BE2C (cell line): ENCODE measurements around the gene NRIP1.

ENCODE experiments used
- DNase-seq: peaks from one replicate; pipeline ENCODE4 v3.0.0-alpha.2; 2020
- H3K27me3 ChIP-seq: fragments of 250-450 bp; sonication (Bioruptor Pico); 2 replicates; pipeline ENCODE4 v1.5.1; 2020; ENCODE audit warnings: mild to moderate bottlenecking
- H3K36me3 ChIP-seq: fragments of 250-450 bp; sonication (Bioruptor Pico); 2 replicates; pipeline ENCODE4 v1.5.1; 2020; ENCODE audit warnings: mild to moderate bottlenecking
- H3K4me1 ChIP-seq: fragments of 250-450 bp; sonication (Bioruptor Pico); 2 replicates; pipeline ENCODE4 v1.5.1; 2020
- H3K4me3 ChIP-seq: 2 replicates; pipeline ENCODE4 v1.5.1; 2011; ENCODE audit warnings: low read depth, low read length
- H3K9me3 ChIP-seq: fragments of 250-450 bp; sonication (Bioruptor Pico); 2 replicates; pipeline ENCODE4 v1.5.1; 2020
- TF ChIP-seq, protein P1 (sequence below): IDR thresholded peaks from 2 replicates; pipeline ENCODE4 v1.5.1; 2012; ENCODE audit warnings: mild to moderate bottlenecking, low read depth, low read length

NRIP1 gene

DNA sequence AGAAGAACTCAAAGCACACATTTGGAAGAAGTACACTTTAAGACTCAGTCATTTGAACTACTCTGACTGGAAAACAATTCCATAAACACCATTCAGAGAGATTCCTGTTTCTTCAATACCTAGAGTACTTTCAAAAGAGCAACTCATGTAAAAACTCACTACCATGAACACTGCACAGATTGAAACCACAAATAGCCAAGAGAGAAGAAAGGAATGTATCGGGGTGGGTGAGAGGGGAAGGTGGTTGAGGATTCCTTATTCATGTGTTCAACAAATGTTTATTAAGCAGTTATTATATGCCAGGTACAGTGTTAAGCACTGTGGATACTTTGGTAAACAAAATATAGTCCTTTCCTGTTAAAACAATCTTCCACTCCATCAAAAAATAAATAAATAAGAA lies 64.7 kb downstream of the NRIP1 start:
- no peak for DNase-seq
- TF ChIP-seq, protein P1, sequence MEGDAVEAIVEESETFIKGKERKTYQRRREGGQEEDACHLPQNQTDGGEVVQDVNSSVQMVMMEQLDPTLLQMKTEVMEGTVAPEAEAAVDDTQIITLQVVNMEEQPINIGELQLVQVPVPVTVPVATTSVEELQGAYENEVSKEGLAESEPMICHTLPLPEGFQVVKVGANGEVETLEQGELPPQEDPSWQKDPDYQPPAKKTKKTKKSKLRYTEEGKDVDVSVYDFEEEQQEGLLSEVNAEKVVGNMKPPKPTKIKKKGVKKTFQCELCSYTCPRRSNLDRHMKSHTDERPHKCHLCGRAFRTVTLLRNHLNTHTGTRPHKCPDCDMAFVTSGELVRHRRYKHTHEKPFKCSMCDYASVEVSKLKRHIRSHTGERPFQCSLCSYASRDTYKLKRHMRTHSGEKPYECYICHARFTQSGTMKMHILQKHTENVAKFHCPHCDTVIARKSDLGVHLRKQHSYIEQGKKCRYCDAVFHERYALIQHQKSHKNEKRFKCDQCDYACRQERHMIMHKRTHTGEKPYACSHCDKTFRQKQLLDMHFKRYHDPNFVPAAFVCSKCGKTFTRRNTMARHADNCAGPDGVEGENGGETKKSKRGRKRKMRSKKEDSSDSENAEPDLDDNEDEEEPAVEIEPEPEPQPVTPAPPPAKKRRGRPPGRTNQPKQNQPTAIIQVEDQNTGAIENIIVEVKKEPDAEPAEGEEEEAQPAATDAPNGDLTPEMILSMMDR = no peak
- peaks cover 4% of the 10 kb centered on the region; the same call in 1 of the 2 replicates for H3K4me1 ChIP-seq
- H3K36me3 ChIP-seq = no peaks in the 10 kb centered on the region
- H3K4me3 ChIP-seq = no peak overlapping the region
- no peaks in the 10 kb centered on the region for H3K9me3 ChIP-seq
- no peaks in the 10 kb centered on the region for H3K27me3 ChIP-seq

DNA sequence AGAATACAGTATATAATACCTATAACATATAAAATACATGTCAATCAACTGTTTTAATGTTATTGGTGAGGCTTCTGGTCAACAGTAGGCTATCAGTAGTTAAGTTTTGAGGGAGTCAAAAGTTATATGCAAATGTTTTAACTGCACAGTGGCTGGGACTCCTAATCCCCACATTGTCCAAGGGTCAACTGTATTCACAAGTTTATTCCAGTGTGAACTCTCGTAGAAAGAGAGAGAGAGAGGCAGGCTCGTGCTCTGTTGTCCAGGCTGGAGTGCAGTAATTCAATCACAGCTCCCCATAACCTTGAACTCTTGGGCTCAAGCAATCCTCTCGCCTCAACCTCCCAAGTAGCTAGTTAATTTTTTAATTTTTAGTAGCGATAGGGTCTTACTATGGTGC lies 66.0 kb downstream of the NRIP1 start:
- no peaks in the 10 kb centered on the region for H3K27me3 ChIP-seq
- no peak for DNase-seq
- TF ChIP-seq, protein P1 = no peak
- no peak overlapping the region for H3K4me3 ChIP-seq
- peaks cover 4% of the 10 kb centered on the region; the same call in 1 of the 2 replicates for H3K4me1 ChIP-seq
- H3K36me3 ChIP-seq = no peaks in the 10 kb centered on the region
- no peaks in the 10 kb centered on the region for H3K9me3 ChIP-seq

DNA sequence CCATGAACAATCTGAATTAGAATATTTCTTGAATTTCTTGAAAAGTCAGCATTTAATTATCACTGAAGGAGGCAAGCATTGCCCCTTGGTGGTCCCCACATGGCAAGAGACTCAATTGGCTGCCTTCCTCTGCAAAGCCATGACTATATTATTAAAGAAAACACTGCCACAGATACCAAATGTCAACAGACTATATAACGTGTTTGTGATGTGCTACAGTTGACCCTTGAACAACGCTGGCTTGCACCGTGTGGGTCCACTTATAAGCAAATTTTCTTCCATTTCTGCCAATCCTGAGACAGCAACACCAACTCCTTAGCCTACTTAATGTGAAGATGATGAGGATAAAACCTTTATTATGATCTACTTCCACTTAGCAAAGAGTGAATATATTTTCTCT lies 66.5 kb downstream of the NRIP1 start:
- Histone ChIP-seq H3K9me3 (no peaks in the 10 kb centered on the region), H3K27me3 (no peaks in the 10 kb centered on the region), H3K4me1 (peaks cover under 1% of the 10 kb centered on the region; the same call in 1 of the 2 replicates), H3K36me3 (no peaks in the 10 kb centered on the region), H3K4me3 (no peak overlapping the region)
- no peak for DNase-seq
- TF ChIP-seq, protein P1 = no peak

DNA sequence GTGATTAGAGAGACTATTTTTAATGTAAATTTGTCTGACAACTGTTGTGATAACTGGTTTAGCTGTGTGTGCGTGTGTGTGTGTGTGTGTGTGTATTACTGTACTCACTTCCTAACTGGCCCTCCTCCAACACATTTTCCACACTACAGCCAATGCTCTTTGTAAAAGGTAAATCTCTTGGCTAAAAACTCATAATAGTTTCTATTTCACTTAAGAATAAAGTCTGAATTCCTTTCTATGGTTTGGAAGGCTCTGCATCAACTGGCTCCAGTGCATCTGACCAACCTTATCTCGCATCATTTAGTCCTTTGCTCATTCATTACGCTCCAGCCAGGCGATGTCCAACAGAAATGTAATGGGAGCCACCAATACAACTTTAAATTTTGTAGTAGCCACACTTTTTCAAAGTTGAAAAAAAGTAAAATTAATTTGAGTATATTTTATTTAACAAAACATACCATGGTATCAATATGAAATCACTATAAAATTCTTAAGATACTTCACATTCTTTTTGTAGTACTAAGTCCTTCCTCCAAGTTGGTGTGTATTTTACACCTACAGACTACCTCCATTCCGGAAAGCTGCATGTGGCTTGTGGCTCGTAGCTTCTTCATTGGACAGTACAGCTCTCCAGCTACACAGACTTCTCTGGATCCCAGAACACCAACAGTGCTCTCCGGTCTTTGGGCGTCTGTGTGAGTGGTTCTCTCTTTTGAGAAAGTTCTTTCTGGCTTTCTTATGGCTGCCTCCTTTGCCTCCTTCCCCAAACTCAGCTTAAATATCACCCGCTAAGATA lies 68.9 kb downstream of the NRIP1 start:
- Histone ChIP-seq H3K9me3 (no peaks in the 10 kb centered on the region), H3K4me3 (no peak overlapping the region), H3K4me1 (no peaks in the 10 kb centered on the region), H3K27me3 (no peaks in the 10 kb centered on the region), H3K36me3 (no peaks in the 10 kb centered on the region)
- no peak for DNase-seq
- TF ChIP-seq, protein P1 = no peak

DNA sequence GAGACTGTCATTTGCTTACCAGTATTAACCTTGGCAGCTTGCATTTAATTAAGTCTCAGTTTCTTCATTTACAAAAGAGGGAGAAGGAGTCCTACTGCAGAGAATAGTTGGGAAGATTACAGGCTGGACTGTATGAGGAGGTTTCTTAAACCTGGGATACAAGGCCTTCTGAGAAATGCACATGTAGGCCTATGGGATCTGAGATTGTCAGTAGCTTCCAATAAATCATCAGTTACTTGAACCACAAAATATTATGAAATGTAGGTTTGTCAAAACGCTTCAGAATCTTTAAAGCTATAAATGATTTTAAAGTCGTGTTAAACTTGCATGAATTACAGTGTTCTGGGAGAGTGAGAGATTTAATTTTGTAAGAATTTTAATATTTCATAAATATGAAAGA lies 69.6 kb downstream of the NRIP1 start:
- H3K4me1 ChIP-seq = no peaks in the 10 kb centered on the region
- no peak overlapping the region for H3K4me3 ChIP-seq
- no peaks in the 10 kb centered on the region for H3K36me3 ChIP-seq
- no peaks in the 10 kb centered on the region for H3K9me3 ChIP-seq
- DNase-seq = no peak
- no peaks in the 10 kb centered on the region for H3K27me3 ChIP-seq
- TF ChIP-seq, protein P1 = no peak

DNA sequence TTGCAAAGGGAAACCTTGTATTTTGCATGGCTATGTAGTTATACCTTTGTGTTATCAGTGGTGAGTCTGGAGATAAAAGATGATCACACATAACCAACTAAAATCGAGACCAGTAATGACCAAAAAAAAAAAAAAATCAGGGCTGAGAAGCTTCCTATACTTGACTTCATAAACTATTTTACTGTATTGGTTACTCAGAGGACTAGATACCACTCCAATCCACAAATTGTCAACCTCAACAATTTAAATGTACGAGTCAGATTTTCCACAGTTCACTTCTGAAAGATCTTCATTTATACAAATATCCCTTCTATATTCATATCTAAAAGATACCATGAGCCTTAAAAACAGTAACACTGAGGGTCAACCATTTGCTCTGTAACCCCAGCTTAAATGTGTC lies 71.7 kb downstream of the NRIP1 start:
- no peak overlapping the region for H3K4me3 ChIP-seq
- no peak for DNase-seq

More for the DNA sequence above, 71.7 kb downstream of the NRIP1 start:
- TF ChIP-seq, protein P1 = no peak
- Histone ChIP-seq H3K9me3 (no peaks in the 10 kb centered on the region), H3K4me1 (peaks cover 10% of the 10 kb centered on the region; the same call in 1 of the 2 replicates), H3K36me3 (no peaks in the 10 kb centered on the region), H3K27me3 (no peaks in the 10 kb centered on the region)
